HFFc6 (cell line): ENCODE measurements around the gene FHL2. TPM values are rescaled to one million over a fixed set of nuclear protein-coding genes. Genes with fewer than 3 reads are reported as not detected.

Source experiments
- DNase-seq: peaks from one replicate; pipeline ENCODE4 v3.0.0-alpha.2; 2018
- H3K27ac Mint-ChIP-seq: 2 replicates; pipeline ENCODE4 v1.8.0; 2020; ENCODE audit warnings: mild to moderate bottlenecking, mixed read lengths
- H3K27me3 Mint-ChIP-seq: 2 replicates; pipeline ENCODE4 v1.8.0; 2021; ENCODE audit warnings: mild to moderate bottlenecking, moderate library complexity, mixed read lengths; ENCODE audit not compliant: insufficient read depth
- H3K36me3 Mint-ChIP-seq: 2 replicates; pipeline ENCODE4 v1.8.0; 2021; ENCODE audit warnings: low read depth, mixed read lengths
- H3K4me1 Mint-ChIP-seq: 2 replicates; pipeline ENCODE4 v1.8.0; 2020; ENCODE audit warnings: low read depth, mixed read lengths
- H3K4me3 Mint-ChIP-seq: 2 replicates; pipeline ENCODE4 v1.8.0; 2020; ENCODE audit warnings: mild to moderate bottlenecking, moderate library complexity, mixed read lengths
- H3K9me3 Mint-ChIP-seq: 2 replicates; pipeline ENCODE4 v1.8.0; 2020; ENCODE audit warnings: mild to moderate bottlenecking, mixed read lengths
- CTCF ChIP-seq: fragments of 200-600 bp; sonication (generic); IDR thresholded peaks from 2 replicates; pipeline ENCODE4 v1.5.0; 2021; ENCODE audit warnings: antibody characterized with exemption, mild to moderate bottlenecking
- total RNA-seq, 6 experiments: library from RNA; stranded (reverse); fragmentation: NEBNext Ultra II Directional; extraction: Animal tissue kit (Norgen Biotek cat#: 25700); gene quantifications; 2 replicates in 1 of 6; 3 replicates in 5 of 6; pipeline ENCODE4 v1.2.3, GENCODE V29; 2021

Gene FHL2
- total RNA-seq, 6 experiments from 2014 or later, result 211 to 281 (median 243) TPM

DNA sequence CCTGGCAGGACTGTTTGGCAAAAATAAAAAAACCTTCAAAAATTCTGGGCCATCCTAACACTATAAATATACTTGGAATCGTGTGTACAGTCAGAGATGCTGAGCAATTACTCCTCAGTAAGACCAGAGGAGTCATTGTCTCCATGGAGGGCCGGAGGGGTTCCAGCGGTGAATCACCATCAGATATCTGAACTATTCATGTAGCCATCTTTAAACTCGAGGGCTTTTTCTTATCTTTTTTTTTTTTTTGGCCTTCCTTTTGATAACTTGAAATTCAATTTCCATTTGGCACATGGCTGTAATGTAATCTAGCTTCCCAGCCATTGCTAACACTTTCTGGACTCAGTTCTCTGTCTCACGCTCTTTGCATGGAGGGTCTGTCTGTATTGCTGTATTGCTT, 7.4 kb upstream of the FHL2 start:
- Mint-ChIP-seq H3K27ac (peak overlapping the region; percentile 99), H3K9me3 (no peaks in the 10 kb centered on the region), H3K4me1 (peaks cover 84% of the 10 kb centered on the region), H3K36me3 (no peaks in the 10 kb centered on the region), H3K4me3 (peak overlapping the region; percentile 81), H3K27me3 (no peaks in the 10 kb centered on the region; the same call in 1 of the 2 replicates)
- TF ChIP-seq CTCF, result no peak
- peak; percentile 93 for DNase-seq

- peak overlapping the region; percentile 99 for H3K27ac Mint-ChIP-seq
Observed at GRCh38 chr2:105405291-105405690, 6.4 kb upstream of the FHL2 start.

GRCh38 chr2:105404736-105405135, 5.9 kb upstream of the FHL2 start:
- Mint-ChIP-seq H3K9me3 (no peaks in the 10 kb centered on the region), H3K4me3 (peak overlapping the region; percentile 81), H3K36me3 (no peaks in the 10 kb centered on the region), H3K27me3 (no peaks in the 10 kb centered on the region; the same call in 1 of the 2 replicates), H3K27ac (peak overlapping the region; percentile 99), H3K4me1 (peaks cover 70% of the 10 kb centered on the region)
- no peak for DNase-seq
- no peak for TF ChIP-seq CTCF

More at GRCh38 chr2:105405291-105405690, 6.4 kb upstream of the FHL2 start:
- peak; percentile 78 for DNase-seq
- H3K4me1 Mint-ChIP-seq, result peaks cover 75% of the 10 kb centered on the region
- H3K27me3 Mint-ChIP-seq, result no peaks in the 10 kb centered on the region; the same call in 1 of the 2 replicates
- no peak for TF ChIP-seq CTCF
- no peaks in the 10 kb centered on the region for H3K9me3 Mint-ChIP-seq
- peak overlapping the region; percentile 81 for H3K4me3 Mint-ChIP-seq
- H3K36me3 Mint-ChIP-seq, result no peaks in the 10 kb centered on the region

- H3K4me1 Mint-ChIP-seq, result peaks cover 63% of the 10 kb centered on the region
- peak; percentile 95 for DNase-seq
- H3K9me3 Mint-ChIP-seq, result no peaks in the 10 kb centered on the region
- peak overlapping the region; percentile 81 for H3K4me3 Mint-ChIP-seq
- H3K36me3 Mint-ChIP-seq, result no peaks in the 10 kb centered on the region
- TF ChIP-seq CTCF, result peak; percentile 76
- peak overlapping the region; percentile 99 for H3K27ac Mint-ChIP-seq
- H3K27me3 Mint-ChIP-seq, result no peaks in the 10 kb centered on the region; the same call in 1 of the 2 replicates
Observed at GRCh38 chr2:105403783-105404698, 5.2 kb upstream of the FHL2 start.

DNA sequence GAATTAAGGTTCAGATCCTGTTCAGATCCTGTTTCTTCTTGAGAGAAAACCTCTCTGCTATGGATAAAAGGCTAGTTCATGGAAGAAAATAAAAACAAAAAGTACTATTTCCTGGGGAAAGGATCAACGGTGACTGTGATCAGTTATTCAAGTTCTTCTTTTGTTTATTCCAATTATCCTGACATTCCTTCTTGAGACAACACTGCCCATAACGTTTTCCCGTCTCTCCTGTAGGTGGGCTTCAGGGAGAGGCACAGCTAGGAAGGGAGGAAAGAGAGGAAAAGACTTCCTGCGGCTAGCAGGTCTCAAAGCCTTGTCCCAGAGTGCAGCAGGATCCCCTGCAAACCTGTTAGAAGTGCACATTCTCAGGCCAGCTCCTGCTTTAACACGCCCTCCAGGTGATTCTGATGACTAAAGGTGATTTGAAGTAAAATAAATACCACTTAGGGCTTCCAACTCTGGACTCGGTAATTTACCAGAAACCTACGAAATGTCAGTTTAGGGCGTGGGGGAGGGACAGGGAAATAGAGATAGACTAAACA, 4.5 kb upstream of the FHL2 start:
- peak overlapping the region; percentile 81 for H3K4me3 Mint-ChIP-seq
- H3K36me3 Mint-ChIP-seq, result peaks cover under 1% of the 10 kb centered on the region; the same call in 1 of the 2 replicates
- no peaks in the 10 kb centered on the region; the same call in 1 of the 2 replicates for H3K9me3 Mint-ChIP-seq
- peak overlapping the region; percentile 99 for H3K27ac Mint-ChIP-seq
- TF ChIP-seq CTCF, result no peak
- H3K27me3 Mint-ChIP-seq, result no peaks in the 10 kb centered on the region
- H3K4me1 Mint-ChIP-seq, result peaks cover 55% of the 10 kb centered on the region
- no peak for DNase-seq
